Esophagus muscularis mucosa (tissue), 4 donors: Measurements from ENCODE around the gene CNIH3.
"Not testable (repeated sequence)": the region's sequence is repeated elsewhere in the genome, so short reads cannot be mapped to it uniquely, and the experiment has no call there.

Experiments
- CTCF ChIP-seq, 3 experiments: fragments of 200-600 bp in 2 of 3; fragments of 450-650 bp in 1 of 3; sonication (generic) in 2 of 3; IDR thresholded peaks; one replicate each; pipeline ENCODE4 v1.5.1; 2017 to 2019; ENCODE audit warnings: antibody characterized with exemption in 3 of 3, mild to moderate bottlenecking in 2 of 3, moderate library complexity in 1 of 3
- EP300 ChIP-seq: sonication (generic); formaldehyde crosslinking; IDR thresholded peaks from one replicate; pipeline ENCODE4 v1.6.1; 2017; ENCODE audit warnings: antibody characterized with exemption
- POLR2A ChIP-seq: fragments of 450-650 bp; IDR thresholded peaks from one replicate; pipeline ENCODE4 v1.6.1; 2017; ENCODE audit warnings: antibody characterized with exemption, moderate library complexity, mild to moderate bottlenecking, low read depth
- POLR2AphosphoS5 ChIP-seq, 2 donors: sonication (generic); formaldehyde crosslinking; IDR thresholded peaks; one replicate each; pipeline ENCODE4 v1.6.1; 2017; ENCODE audit warnings: antibody characterized with exemption in 2 of 2

GRCh38 chr1:224566492-224566891, 49.6 kb upstream of the CNIH3 start:
- not testable (repeated sequence) for TF ChIP-seq CTCF (IDR thresholded peaks at IDR 0.05); POLR2A; POLR2AphosphoS5 (IDR thresholded peaks at IDR 0.05); EP300
